ENCODE results near the gene SLC25A1.
"Not testable (repeated sequence)": the region's sequence is repeated elsewhere in the genome, so short reads cannot be mapped to it uniquely, and the experiment has no call there.

Gene SLC25A1

GRCh38 chr22:19208287-19208847 is 29.8 kb upstream of the SLC25A1 start:
- FAIRE-seq (no peak), DNase-seq (ENCODE audit: insufficient read length, low spot score) (no peak)
- TF ChIP-seq SPI1 (IDR thresholded peaks at IDR 0.05; ENCODE audit: low read depth, low read length), result no peak
- TF ChIP-seq TAF1 (IDR thresholded peaks at IDR 0.05; ENCODE audit: low read depth, low read length), result no peak
- TF ChIP-seq POLR2A (IDR thresholded peaks at IDR 0.05; ENCODE audit: low read depth, low read length), result no peak
- no peak for TF ChIP-seq PAX5 (IDR thresholded peaks at IDR 0.05; ENCODE audit: insufficient read depth, low read length, severe bottlenecking)
- no peak for TF ChIP-seq POU2F2 (IDR thresholded peaks at IDR 0.05; ENCODE audit: low read depth, low read length)

GRCh38 chr22:19207884-19208283 is 29.3 kb upstream of the SLC25A1 start:
- FAIRE-seq, result no peak
- TF ChIP-seq POU2F2 (IDR thresholded peaks at IDR 0.05; ENCODE audit: low read depth, low read length) (no peak), TAF1 (IDR thresholded peaks at IDR 0.05; ENCODE audit: low read depth, low read length) (no peak), PAX5 (IDR thresholded peaks at IDR 0.05; ENCODE audit: insufficient read depth, low read length, severe bottlenecking) (no peak), POLR2A (IDR thresholded peaks at IDR 0.05; ENCODE audit: low read depth, low read length) (no peak), SPI1 (IDR thresholded peaks at IDR 0.05; ENCODE audit: low read depth, low read length) (no peak), POLR2AphosphoS5 (IDR thresholded peaks at IDR 0.05; ENCODE audit: low read depth, low read length) (no peak)
- DNase-seq (ENCODE audit: insufficient read length, low spot score), result no peak

GRCh38 chr22:19207401-19207808 is 28.9 kb upstream of the SLC25A1 start:
- FAIRE-seq, result no peak
- no peak for DNase-seq (ENCODE audit: insufficient read length, low spot score)
- no peak for TF ChIP-seq POLR2A (IDR thresholded peaks at IDR 0.05; ENCODE audit: low read depth, low read length)
- no peak for TF ChIP-seq POU2F2 (IDR thresholded peaks at IDR 0.05; ENCODE audit: low read depth, low read length)
- TF ChIP-seq TAF1 (IDR thresholded peaks at IDR 0.05; ENCODE audit: low read depth, low read length), result no peak
- no peak for TF ChIP-seq SPI1 (IDR thresholded peaks at IDR 0.05; ENCODE audit: low read depth, low read length)
- TF ChIP-seq PAX5 (IDR thresholded peaks at IDR 0.05; ENCODE audit: insufficient read depth, low read length, severe bottlenecking), result no peak
- TF ChIP-seq POLR2AphosphoS5 (IDR thresholded peaks at IDR 0.05; ENCODE audit: low read depth, low read length), result no peak

- DNase-seq (ENCODE audit: insufficient read length, low spot score) (no peak), FAIRE-seq (no peak)
- TF ChIP-seq PAX5 (IDR thresholded peaks at IDR 0.05; ENCODE audit: insufficient read depth, low read length, severe bottlenecking) (no peak), POLR2A (IDR thresholded peaks at IDR 0.05; ENCODE audit: low read depth, low read length) (no peak), POLR2AphosphoS5 (IDR thresholded peaks at IDR 0.05; ENCODE audit: low read depth, low read length) (no peak), TAF1 (IDR thresholded peaks at IDR 0.05; ENCODE audit: low read depth, low read length) (no peak), POU2F2 (IDR thresholded peaks at IDR 0.05; ENCODE audit: low read depth, low read length) (no peak), SPI1 (IDR thresholded peaks at IDR 0.05; ENCODE audit: low read depth, low read length) (no peak)
Measured at GRCh38 chr22:19206287-19206686, 27.8 kb upstream of the SLC25A1 start.

GRCh38 chr22:19204640-19205039 is 26.1 kb upstream of the SLC25A1 start:
- no peak for DNase-seq (ENCODE audit: insufficient read length, low spot score)
- no peak for TF ChIP-seq SPI1 (IDR thresholded peaks at IDR 0.05; ENCODE audit: low read depth, low read length)
- TF ChIP-seq PAX5 (IDR thresholded peaks at IDR 0.05; ENCODE audit: insufficient read depth, low read length, severe bottlenecking), result no peak
- TF ChIP-seq TAF1 (IDR thresholded peaks at IDR 0.05; ENCODE audit: low read depth, low read length), result no peak
- TF ChIP-seq POLR2AphosphoS5 (IDR thresholded peaks at IDR 0.05; ENCODE audit: low read depth, low read length), result no peak
- TF ChIP-seq POLR2A (IDR thresholded peaks at IDR 0.05; ENCODE audit: low read depth, low read length), result no peak
- TF ChIP-seq POU2F2 (IDR thresholded peaks at IDR 0.05; ENCODE audit: low read depth, low read length), result no peak
- FAIRE-seq, result no peak

GRCh38 chr22:19203834-19204233 is 25.3 kb upstream of the SLC25A1 start:
- FAIRE-seq, result no peak
- DNase-seq (ENCODE audit: insufficient read length, low spot score), result no peak
- TF ChIP-seq SPI1 (IDR thresholded peaks at IDR 0.05; ENCODE audit: low read depth, low read length), result no peak
- no peak for TF ChIP-seq POLR2AphosphoS5 (IDR thresholded peaks at IDR 0.05; ENCODE audit: low read depth, low read length)
- no peak for TF ChIP-seq TAF1 (IDR thresholded peaks at IDR 0.05; ENCODE audit: low read depth, low read length)
- no peak for TF ChIP-seq POU2F2 (IDR thresholded peaks at IDR 0.05; ENCODE audit: low read depth, low read length)
- TF ChIP-seq PAX5 (IDR thresholded peaks at IDR 0.05; ENCODE audit: insufficient read depth, low read length, severe bottlenecking), result no peak
- TF ChIP-seq POLR2A (IDR thresholded peaks at IDR 0.05; ENCODE audit: low read depth, low read length), result no peak

GRCh38 chr22:19202799-19203186 is 24.3 kb upstream of the SLC25A1 start:
- not testable (repeated sequence) for FAIRE-seq; DNase-seq (ENCODE audit: insufficient read length, low spot score)

GRCh38 chr22:19201869-19202798 is 23.6 kb upstream of the SLC25A1 start:
- DNase-seq (ENCODE audit: insufficient read length, low spot score), result no peak
- FAIRE-seq, result peak; percentile 60
- TF ChIP-seq SPI1 (IDR thresholded peaks at IDR 0.05; ENCODE audit: low read depth, low read length) (no peak), PAX5 (IDR thresholded peaks at IDR 0.05; ENCODE audit: insufficient read depth, low read length, severe bottlenecking) (no peak), POLR2A (IDR thresholded peaks at IDR 0.05; ENCODE audit: low read depth, low read length) (no peak), POLR2AphosphoS5 (IDR thresholded peaks at IDR 0.05; ENCODE audit: low read depth, low read length) (no peak), POU2F2 (IDR thresholded peaks at IDR 0.05; ENCODE audit: low read depth, low read length) (no peak), TAF1 (IDR thresholded peaks at IDR 0.05; ENCODE audit: low read depth, low read length) (no peak)

GRCh38 chr22:19201130-19201868 is 22.8 kb upstream of the SLC25A1 start:
- no peak for TF ChIP-seq TAF1 (IDR thresholded peaks at IDR 0.05; ENCODE audit: low read depth, low read length)
- no peak for TF ChIP-seq POLR2A (IDR thresholded peaks at IDR 0.05; ENCODE audit: low read depth, low read length)
- TF ChIP-seq PAX5 (IDR thresholded peaks at IDR 0.05; ENCODE audit: insufficient read depth, low read length, severe bottlenecking), result no peak
- TF ChIP-seq POU2F2 (IDR thresholded peaks at IDR 0.05; ENCODE audit: low read depth, low read length), result no peak
- TF ChIP-seq SPI1 (IDR thresholded peaks at IDR 0.05; ENCODE audit: low read depth, low read length), result no peak
- TF ChIP-seq POLR2AphosphoS5 (IDR thresholded peaks at IDR 0.05; ENCODE audit: low read depth, low read length), result no peak
- DNase-seq (ENCODE audit: insufficient read length, low spot score), result no peak
- FAIRE-seq, result no peak
